Psoas muscle (tissue), 8 donors: ENCODE results near the gene CCDC187. TPM values are rescaled to one million over a fixed set of nuclear protein-coding genes. Genes with fewer than 3 reads are reported as not detected.

Experiments used
- ATAC-seq, 4 donors: fragments of 200-7000 bp; cut with Tn5 transposase; one replicate each; pipeline ENCODE4 v1.9.1; 2020; ENCODE audit warnings: moderate library complexity in 3 of 4, mild to moderate bottlenecking in 2 of 4
- DNase-seq, 2 donors: peaks; one replicate each; pipeline ENCODE4 v3.0.0-alpha.2; 2020
- H3K27ac ChIP-seq: fragments of 200-600 bp; one replicate; pipeline ENCODE4 v1.8.0; 2022
- H3K27me3 ChIP-seq, 3 donors: fragments of 200-600 bp in 1 of 3; one replicate each; pipeline versions ENCODE4 v1.6.1 to v1.8.0; 2013 to 2022; ENCODE audit warnings: low read length in 2 of 3, mild to moderate bottlenecking in 2 of 3, moderate library complexity in 1 of 3; ENCODE audit not compliant: insufficient read depth in 3 of 3
- H3K36me3 ChIP-seq, 2 donors: fragments of 200-600 bp in 1 of 2; one replicate each; pipeline versions ENCODE4 v1.6.1 to v1.8.0; 2013 to 2022; ENCODE audit warnings: low read depth in 1 of 2, mild to moderate bottlenecking in 1 of 2, moderate library complexity in 1 of 2; ENCODE audit not compliant: insufficient read depth in 1 of 2
- H3K4me1 ChIP-seq: fragments of 200-600 bp; one replicate; pipeline ENCODE4 v1.8.0; 2022
- H3K4me3 ChIP-seq: fragments of 200-600 bp; one replicate; pipeline ENCODE4 v1.8.0; 2022; ENCODE audit warnings: mild to moderate bottlenecking
- H3K9me3 ChIP-seq: fragments of 200-600 bp; one replicate; pipeline ENCODE4 v1.8.0; 2022
- CTCF ChIP-seq: fragments of 200-600 bp; IDR thresholded peaks from one replicate; pipeline ENCODE4 v1.8.0; 2022; ENCODE audit warnings: antibody characterized with exemption
- WGBS, 3 donors: extraction: QIAGEN DNeasy Blood & Tissue Kit; methylation state at CpG; one replicate each; pipeline versions ENCODE4 v1.1.6 to v1.1.7; 2013; 5-methylcytosine and 5-hydroxymethylcytosine counted together
- intact Hi-C, 2 donors: fragments of 100-400 bp; cut with DNase I; formaldehyde crosslinking; loops; one replicate each; pipeline versions ENCODE4 v1.11.0 to v1.14.2; 2022
- polyA plus RNA-seq, 3 donors: library from polyadenylated mRNA; stranded (reverse); fragments of 200-250 nt; gene quantifications; one replicate each; pipeline ENCODE4 v1.2.3, GENCODE V29; 2013
- total RNA-seq, 4 donors: library from RNA; stranded (reverse); fragmentation: NEBNext Ultra II Directional in 2 of 4; extraction: Animal tissue kit (Norgen Biotek cat#: 25700) in 2 of 4; gene quantifications; one replicate each; pipeline versions ENCODE4 v1.2.1 to v1.2.4, GENCODE V29; 2021 to 2023
- donor health status: healthy with polysubstance abuse.
- donor health status: DM: no; HTN: no; CAD: no; lungs with moderate emphysema.
- donor health status: Bipolar disorder and iron deficiency.
- donor health status: healthy.
- donor health status: DM: yes; HTN: yes; CAD: no.
- donor health status: DM: no; HTN: no; CAD: no.
- donor health status: DM: no; HTN: no; CAD: no.
- donor health status: DM: yes; HTN: yes; CAD: no.

The CCDC187 gene
- total and polyA plus RNA-seq, 7 donors, result not detected

GRCh38 chr9:136331556-136332481 is 27.9 kb upstream of the CCDC187 start:
- Histone ChIP-seq H3K36me3 (no peaks in the 10 kb centered on the region), H3K27ac (no peak overlapping the region), H3K27me3 (peaks cover 0 to 18% (median 2%) of the 10 kb centered on the region in 3 donors), H3K4me1 (peaks cover 5% of the 10 kb centered on the region), H3K9me3 (no peaks in the 10 kb centered on the region), H3K4me3 (no peak overlapping the region)
- ATAC-seq, result no peak
- no peak for DNase-seq
- WGBS, 3 donors, result 83 to 90% (median 87%) methylated on average over 46 of the region's 46 CpGs
- TF ChIP-seq CTCF, result no peak
- intact Hi-C loops, result loop anchor here in 1 of 2 donors (10.0 kb wide), 1 partner anchor 303 kb away; no protein-coding TSS in a partner anchor

- WGBS, 3 donors, result 78 to 81% (median 81%) methylated on average over 13 to 15 of the region's 15 CpGs
- peaks cover 0 to 26% (median 3%) of the 10 kb centered on the region in 3 donors for H3K27me3 ChIP-seq
- H3K27ac ChIP-seq, result no peak overlapping the region
- no peaks in the 10 kb centered on the region for H3K36me3 ChIP-seq
- intact Hi-C loops, result loop anchor here in 1 of 2 donors (10.0 kb wide), 1 partner anchor 304 kb away; no protein-coding TSS in a partner anchor
- no peak for TF ChIP-seq CTCF
- DNase-seq (no peak), ATAC-seq (no peak)
- H3K9me3 ChIP-seq, result no peaks in the 10 kb centered on the region
- no peak overlapping the region for H3K4me3 ChIP-seq
- H3K4me1 ChIP-seq, result peaks cover 5% of the 10 kb centered on the region
Observed at GRCh38 chr9:136331030-136331429, 27.1 kb upstream of the CCDC187 start.

- ATAC-seq, result no peak
- Histone ChIP-seq H3K27me3 (peaks cover 0 to 31% (median 3%) of the 10 kb centered on the region in 3 donors), H3K4me1 (peaks cover 5% of the 10 kb centered on the region), H3K36me3 (no peaks in the 10 kb centered on the region), H3K4me3 (no peak overlapping the region), H3K27ac (no peak overlapping the region), H3K9me3 (no peaks in the 10 kb centered on the region)
- intact Hi-C loops, result loop anchor here in 1 of 2 donors (10.0 kb wide), 1 partner anchor 304 kb away; no protein-coding TSS in a partner anchor
- DNase-seq, result no peak
- TF ChIP-seq CTCF, result no peak
- WGBS, 3 donors, result 73 to 86% (median 79%) methylated on average over 12 to 14 of the region's 14 CpGs
Observed at GRCh38 chr9:136330406-136330990, 26.6 kb upstream of the CCDC187 start.

GRCh38 chr9:136329636-136330405 is 25.9 kb upstream of the CCDC187 start:
- WGBS, 3 donors, result 85 to 91% (median 90%) methylated on average over 20 to 23 of the region's 23 CpGs
- intact Hi-C loops, result loop anchor here in 1 of 2 donors (10.0 kb wide), 1 partner anchor 305 kb away; no protein-coding TSS in a partner anchor
- peaks cover 0 to 38% (median 3%) of the 10 kb centered on the region in 3 donors for H3K27me3 ChIP-seq
- H3K4me3 ChIP-seq, result no peak overlapping the region
- no peaks in the 10 kb centered on the region for H3K9me3 ChIP-seq
- no peaks in the 10 kb centered on the region for H3K36me3 ChIP-seq
- peaks cover 5% of the 10 kb centered on the region for H3K4me1 ChIP-seq
- ATAC-seq (no peak), DNase-seq (no peak)
- TF ChIP-seq CTCF, result no peak
- H3K27ac ChIP-seq, result no peak overlapping the region
